Activated T-helper 9 cell treated with anti-CD3 and anti-CD28 coated beads, Interleukin-2, amount 50 U/mL, for 16 hours (primary cell): Measurements from ENCODE around the gene NECTIN3.

Source experiments
- DNase-seq: peaks from one replicate; pipeline ENCODE4 v3.0.0-alpha.2; 2020; ENCODE audit warnings: low read depth

NECTIN3 gene

GRCh38 chr3:111071257-111072030 lies at the start of gene NECTIN3:
Gene NECTIN3, plus strand, starts transcription at chr3:111071816. Its CDS starts 202 bp downstream, at chr3:111072018.
- peak; percentile 85 for DNase-seq

GRCh38 chr3:111027868-111028267 lies 43.7 kb upstream of the NECTIN3 start:
- no peak for DNase-seq

GRCh38 chr3:111031538-111031937 lies 40.1 kb upstream of the NECTIN3 start:
- DNase-seq, result no peak

GRCh38 chr3:111032677-111033076 lies 38.9 kb upstream of the NECTIN3 start:
- no peak for DNase-seq

GRCh38 chr3:111033470-111034050 lies 38.1 kb upstream of the NECTIN3 start:
- DNase-seq, result no peak

GRCh38 chr3:111035316-111035715 lies 36.3 kb upstream of the NECTIN3 start:
- DNase-seq, result no peak

GRCh38 chr3:111035902-111036301 lies 35.7 kb upstream of the NECTIN3 start:
- no peak for DNase-seq

- DNase-seq, result no peak
Observed at GRCh38 chr3:111040959-111041358, 30.7 kb upstream of the NECTIN3 start.

GRCh38 chr3:111045564-111045963 lies 26.1 kb upstream of the NECTIN3 start:
- no peak for DNase-seq

GRCh38 chr3:111047042-111047441 lies 24.6 kb upstream of the NECTIN3 start:
- no peak for DNase-seq

- no peak for DNase-seq
Observed at GRCh38 chr3:111047812-111048435, 23.7 kb upstream of the NECTIN3 start.

GRCh38 chr3:111051354-111051753 lies 20.3 kb upstream of the NECTIN3 start:
- DNase-seq, result no peak

- DNase-seq, result no peak
Observed at GRCh38 chr3:111068574-111068973, 3.0 kb upstream of the NECTIN3 start.

GRCh38 chr3:111069974-111070771 lies 1.4 kb upstream of the NECTIN3 start:
- no peak for DNase-seq

- DNase-seq, result peak; percentile 8
Observed at GRCh38 chr3:111070772-111071256, 802 bp upstream of the NECTIN3 start.

GRCh38 chr3:111072031-111072921 lies 660 bp downstream of the NECTIN3 start:
- peak; percentile 10 for DNase-seq

GRCh38 chr3:111073218-111073617 lies 1.6 kb downstream of the NECTIN3 start:
- no peak for DNase-seq

- DNase-seq, result no peak
Observed at GRCh38 chr3:111076732-111077131, 5.1 kb downstream of the NECTIN3 start.

- no peak for DNase-seq
Observed at GRCh38 chr3:111077369-111077768, 5.8 kb downstream of the NECTIN3 start.

- no peak for DNase-seq
Observed at GRCh38 chr3:111080413-111080812, 8.8 kb downstream of the NECTIN3 start.

GRCh38 chr3:111081008-111081545 lies 9.5 kb downstream of the NECTIN3 start:
- no peak for DNase-seq
